GM12891 (cell line): ENCODE data around the gene KSR1.

Source experiments
- PAX5 ChIP-seq: IDR thresholded peaks from 2 replicates; pipeline ENCODE4 v1.6.1; 2011; ENCODE audit warnings: low read length, moderate library complexity, mild to moderate bottlenecking; ENCODE audit not compliant: insufficient read depth, severe bottlenecking
- POLR2A ChIP-seq: IDR thresholded peaks from 2 replicates; pipeline ENCODE4 v1.6.1; 2011; ENCODE audit warnings: low read depth, low read length, control low read depth
- POLR2AphosphoS5 ChIP-seq: IDR thresholded peaks from 2 replicates; pipeline ENCODE4 v1.6.1; 2011; ENCODE audit warnings: low read depth, low read length, control low read depth
- POU2F2 ChIP-seq: IDR thresholded peaks from 2 replicates; pipeline ENCODE4 v1.6.1; 2011; ENCODE audit warnings: low read depth, mild to moderate bottlenecking, control low read depth, low read length, moderate library complexity

DNA sequence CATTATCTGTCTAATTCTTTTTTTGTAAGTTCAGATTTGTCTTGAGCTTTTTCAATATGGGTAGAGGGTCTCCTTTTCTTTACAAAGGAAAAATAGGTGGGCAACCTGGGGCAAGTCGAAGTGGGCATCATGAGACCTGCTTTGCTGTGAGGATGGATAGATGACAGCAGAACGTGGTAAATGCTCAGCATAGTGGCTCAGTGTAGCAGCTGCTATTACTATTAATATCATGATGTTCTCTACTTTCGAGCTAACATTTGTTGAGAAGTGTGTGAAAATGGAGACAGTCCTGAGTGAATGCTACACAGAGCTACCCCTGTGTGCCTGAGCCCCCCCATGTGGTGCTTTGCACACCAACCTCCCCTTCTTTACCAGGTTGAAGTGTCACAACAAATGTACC is 135.7 kb downstream of the KSR1 start:
- no peak for TF ChIP-seq POLR2A
- TF ChIP-seq POU2F2 = no peak
- TF ChIP-seq POLR2AphosphoS5 = no peak
- TF ChIP-seq PAX5 = no peak
